CD4-positive, alpha-beta T cell treated with Interleukin-15 for 4 hours (primary cell): ENCODE data around the gene UBE2I.
"Not testable (repeated sequence)": the region's sequence is repeated elsewhere in the genome, so short reads cannot be mapped to it uniquely, and the experiment has no call there.

Experiments
- DNase-seq: peaks from one replicate; pipeline ENCODE4 v3.0.0-alpha.2; 2020; ENCODE audit warnings: low spot score

Gene UBE2I

GRCh38 chr16:1293921-1294656 lies 15.3 kb upstream of the UBE2I start:
- no peak for DNase-seq

DNA sequence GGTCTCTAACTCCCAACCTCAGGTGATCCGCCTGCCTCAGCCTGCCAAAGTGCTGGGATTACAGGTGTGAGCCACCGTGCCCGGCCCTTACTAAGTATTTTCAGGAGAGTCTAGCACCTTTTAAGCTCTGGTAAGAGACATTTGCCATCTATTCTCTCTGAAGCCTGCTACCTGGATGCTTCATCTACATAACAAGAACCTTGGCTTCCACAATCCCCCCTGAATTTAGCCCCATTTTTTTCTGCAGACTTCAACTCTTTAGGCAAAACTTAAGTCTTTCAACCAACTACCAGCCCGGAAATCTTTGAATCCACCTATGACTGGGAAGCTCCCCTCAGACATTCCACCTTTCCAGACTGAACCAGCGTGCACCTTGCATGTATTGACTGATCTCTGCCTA lies 14.0 kb upstream of the UBE2I start:
- DNase-seq, result no peak

GRCh38 chr16:1296688-1297017 lies 12.8 kb upstream of the UBE2I start:
- not testable (repeated sequence) for DNase-seq

DNA sequence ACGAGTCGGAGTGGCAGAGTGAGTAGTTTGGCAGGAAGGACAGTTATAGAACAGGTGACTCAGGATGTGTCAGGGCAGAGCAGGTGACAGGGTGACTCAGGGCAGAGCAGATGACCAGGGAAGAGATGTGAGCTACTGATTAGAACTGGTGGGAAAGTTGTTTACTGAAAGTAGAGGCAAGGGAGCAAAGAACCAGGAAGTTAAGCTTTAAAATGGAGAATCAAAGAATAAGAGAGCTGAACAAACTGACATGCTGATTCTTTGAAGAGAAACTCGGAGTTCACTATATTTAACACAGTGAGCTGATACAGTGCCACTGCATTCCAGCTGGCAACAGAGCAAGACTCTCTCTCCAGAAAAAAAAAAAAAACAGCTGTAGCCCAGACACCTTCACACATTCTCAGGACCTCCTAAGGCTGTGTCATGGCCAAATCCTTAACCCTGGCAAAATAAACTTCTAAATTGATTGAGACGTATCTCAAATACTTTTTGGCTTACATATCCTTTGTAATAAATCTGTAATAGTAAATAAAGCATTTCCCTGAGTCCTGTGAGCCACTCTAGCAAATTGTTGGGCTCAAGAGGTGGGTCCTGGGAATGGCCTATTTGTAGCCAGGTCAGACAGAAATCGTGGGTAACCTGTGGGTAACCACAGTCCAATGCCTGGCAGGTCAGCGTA lies 12.3 kb upstream of the UBE2I start:
- peak; percentile 14 for DNase-seq

DNA sequence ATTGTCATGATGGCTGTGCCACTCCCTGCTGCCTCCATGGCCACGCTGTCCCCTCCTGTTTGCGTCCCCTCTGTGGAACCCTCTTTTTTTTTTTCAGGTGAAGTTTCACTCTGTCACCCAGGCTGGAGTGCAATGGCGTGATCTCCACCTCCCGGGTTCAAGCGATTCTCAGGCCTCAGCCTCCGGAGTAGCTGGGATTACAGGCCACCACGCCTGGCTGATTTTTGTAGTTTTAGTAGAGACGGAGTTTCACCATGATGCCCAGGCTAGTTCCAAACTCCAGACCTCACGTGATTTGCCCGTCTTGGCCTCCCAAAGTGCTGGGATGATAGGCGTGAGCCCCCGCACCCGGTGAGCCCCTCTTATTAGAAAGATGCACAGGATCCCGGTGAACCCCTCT lies 11.0 kb upstream of the UBE2I start:
- DNase-seq, result no peak

DNA sequence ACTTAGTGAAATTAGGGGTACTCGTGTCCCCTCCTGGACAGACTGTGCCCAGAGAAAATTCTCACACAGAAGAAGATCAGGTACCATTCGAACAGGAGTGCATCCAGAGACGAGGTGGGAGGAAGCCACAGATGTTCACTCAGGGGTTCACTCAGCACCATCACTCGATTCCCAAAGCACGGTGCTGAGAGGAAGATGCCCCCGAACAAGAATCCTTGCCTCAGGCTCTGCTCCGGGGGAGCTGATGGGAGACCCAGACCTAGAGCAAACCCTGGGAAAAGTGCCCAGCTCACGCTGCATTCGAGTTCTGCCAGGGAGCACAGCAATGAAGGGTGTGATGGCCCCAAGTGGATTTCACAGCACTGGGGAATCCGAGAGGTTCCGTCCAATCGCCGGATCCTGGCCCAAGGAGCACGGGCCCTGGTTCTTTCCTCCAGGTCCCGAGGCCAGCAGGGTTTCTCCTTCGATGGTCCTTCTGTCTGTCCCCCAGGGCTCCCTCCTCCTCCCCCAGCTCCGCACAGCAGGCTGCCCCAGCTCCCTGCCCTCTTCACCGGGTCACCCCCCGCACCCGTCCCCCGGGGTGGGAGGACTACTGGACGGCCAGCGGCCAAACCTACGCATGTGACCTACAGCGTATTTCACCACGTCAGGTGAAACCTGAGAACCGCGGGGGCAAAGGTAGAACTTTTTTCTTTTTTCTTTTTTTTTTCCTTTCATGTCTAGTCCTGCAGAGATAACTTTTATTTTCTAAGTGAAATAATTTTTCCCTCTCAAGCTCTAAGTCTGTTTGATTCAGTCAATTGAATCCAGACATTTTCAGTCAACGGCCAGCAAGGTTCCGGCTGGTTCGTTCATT lies 10.2 kb upstream of the UBE2I start:
- no peak for DNase-seq

- no peak for DNase-seq
Observed at GRCh38 chr16:1299868-1300203, 9.6 kb upstream of the UBE2I start.

- peak; percentile 77 for DNase-seq
Observed at GRCh38 chr16:1300664-1301476, 8.6 kb upstream of the UBE2I start.

DNA sequence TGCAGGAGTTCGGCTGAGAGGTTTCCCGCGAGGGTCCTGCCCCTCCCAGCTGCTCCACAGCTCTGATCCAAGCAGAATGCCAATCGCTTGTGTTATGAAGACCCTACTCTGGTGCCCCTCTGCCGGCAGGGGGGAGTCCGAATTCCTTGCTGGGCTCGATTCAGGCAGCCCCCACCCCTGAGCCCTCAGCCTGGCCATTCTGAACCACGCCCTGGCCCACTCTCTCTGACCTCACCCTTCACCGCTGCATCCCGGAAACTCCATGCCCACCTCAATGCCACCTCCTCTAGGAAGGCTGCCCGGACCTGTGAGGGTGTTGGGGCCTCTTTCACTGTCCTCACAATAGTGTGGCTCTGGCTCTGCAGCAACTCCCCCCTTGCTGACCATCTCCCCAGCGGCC lies 7.9 kb upstream of the UBE2I start:
- DNase-seq, result no peak

DNA sequence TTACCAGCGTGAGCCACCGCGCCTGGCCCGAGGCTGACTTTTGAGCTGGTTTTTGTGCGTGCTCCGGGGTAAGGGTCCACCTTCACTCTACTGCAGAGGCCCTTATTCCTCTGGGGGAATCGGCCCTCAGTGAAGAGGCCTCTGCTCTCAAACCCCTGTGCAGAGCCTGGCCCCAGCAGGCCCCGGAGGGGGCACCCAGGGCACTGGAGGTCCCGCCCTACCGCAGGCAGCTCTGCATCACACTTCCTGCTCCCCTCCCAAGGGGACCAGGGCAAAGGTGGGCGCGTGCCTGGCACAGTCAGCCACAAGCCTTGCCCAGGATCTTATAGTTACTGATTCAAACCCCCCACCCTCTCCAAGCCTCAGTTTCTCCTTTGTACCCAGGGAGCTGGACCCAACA lies 3.6 kb upstream of the UBE2I start:
- DNase-seq, result no peak

DNA sequence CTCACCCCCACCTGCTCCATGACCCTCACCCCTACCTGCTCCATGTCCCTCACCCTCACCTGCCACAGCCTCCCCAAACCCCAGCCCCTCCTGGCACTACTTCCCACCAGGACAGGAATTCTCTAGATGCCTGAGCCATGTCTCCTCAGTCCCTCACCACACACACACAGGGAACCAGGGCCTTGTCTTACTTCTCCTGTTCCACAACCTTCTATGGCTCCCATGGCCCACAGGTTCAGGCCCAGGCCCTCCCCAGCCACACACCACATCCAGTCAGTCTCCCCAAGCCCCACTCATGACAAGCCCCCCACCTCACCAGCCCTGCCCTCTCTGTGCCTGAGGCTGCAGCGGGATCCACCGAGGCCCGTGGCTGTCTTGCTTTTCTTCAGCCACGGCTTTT lies 3.1 kb upstream of the UBE2I start:
- no peak for DNase-seq

GRCh38 chr16:1308036-1308976 lies 1.1 kb upstream of the UBE2I start:
- no peak for DNase-seq

- DNase-seq, result peak; percentile 41
Observed at GRCh38 chr16:1309888-1310831, 724 bp downstream of the UBE2I start.

DNA sequence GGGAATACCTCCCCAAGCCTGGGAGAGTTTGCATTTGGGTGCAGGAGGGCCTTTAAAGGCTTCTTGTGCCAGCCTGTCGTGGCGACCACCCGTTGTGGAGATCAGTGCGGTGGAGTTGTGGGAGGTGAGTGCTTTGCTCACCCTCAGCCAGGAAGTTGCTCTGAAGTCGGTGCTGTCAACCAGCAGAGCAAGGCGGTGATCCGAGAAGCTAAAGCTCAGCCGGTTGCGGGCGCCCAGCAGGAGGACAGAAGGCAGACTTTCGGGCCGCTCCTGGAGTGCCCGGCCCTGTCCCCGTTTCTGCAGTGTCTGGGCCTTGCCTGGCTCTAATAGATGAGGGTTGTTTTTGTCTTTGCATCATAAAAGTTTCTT lies 1.4 kb downstream of the UBE2I start:
- no peak for DNase-seq

- DNase-seq, result no peak
Observed at GRCh38 chr16:1311212-1311737, 1.8 kb downstream of the UBE2I start.

- DNase-seq, result no peak
Observed at GRCh38 chr16:1311738-1312466, 2.5 kb downstream of the UBE2I start.

GRCh38 chr16:1312467-1312816 lies 3.0 kb downstream of the UBE2I start:
- DNase-seq, result no peak

GRCh38 chr16:1312903-1313302 lies 3.5 kb downstream of the UBE2I start:
- DNase-seq, result no peak

DNA sequence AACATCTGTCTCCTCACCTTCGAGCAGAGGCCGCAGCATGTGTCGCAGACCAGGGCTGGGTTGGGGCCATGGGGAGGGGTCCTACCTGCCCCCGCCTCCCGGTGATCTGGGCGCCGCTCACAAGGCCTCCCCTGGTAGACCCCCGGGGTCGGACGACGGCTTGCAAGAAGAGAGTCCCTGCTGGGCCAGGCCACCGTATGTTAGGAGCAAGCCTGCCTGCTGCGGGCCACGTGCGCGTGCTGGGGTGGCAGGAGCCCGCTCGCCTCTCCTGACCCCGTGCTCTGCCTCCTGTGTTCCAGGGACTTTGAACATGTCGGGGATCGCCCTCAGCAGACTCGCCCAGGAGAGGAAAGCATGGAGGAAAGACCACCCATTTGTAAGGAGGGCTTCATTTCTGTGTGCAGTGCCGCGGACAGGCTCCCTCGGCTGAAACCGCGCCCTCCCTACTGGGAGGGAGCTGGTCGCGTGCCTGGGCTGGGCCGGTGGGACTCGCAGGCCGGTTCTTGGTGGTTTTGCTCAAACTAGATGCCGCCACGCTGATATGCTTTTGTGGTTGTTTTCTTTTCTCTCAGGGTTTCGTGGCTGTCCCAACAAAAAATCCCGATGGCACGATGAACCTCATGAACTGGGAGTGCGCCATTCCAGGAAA lies 4.4 kb downstream of the UBE2I start:
- DNase-seq, result no peak
